Central memory CD8-positive, alpha-beta T cell (primary cell): ENCODE results near the gene TBC1D2B.

ENCODE experiments used
- ATAC-seq: fragments of 150-1000 bp; cut with Tn5 transposase; replicated peaks from 2 replicates; pipeline ENCODE4 v1.10.0; 2022; ENCODE audit warnings: mild to moderate bottlenecking, moderate FRiP score, moderate number of reproducible peaks; ENCODE audit not compliant: poor library complexity, severe bottlenecking; ENCODE audit errors: extremely low read depth
- DNase-seq, 2 donors: peaks; one replicate each; pipeline ENCODE4 v3.0.0; 2021; ENCODE audit warnings: low spot score in 2 of 2
- H3K27ac Mint-ChIP-seq: one replicate; pipeline ENCODE4 v1.8.0; 2022; ENCODE audit warnings: low read depth, mild to moderate bottlenecking, moderate library complexity, mixed read lengths
- H3K27me3 Mint-ChIP-seq: one replicate; pipeline ENCODE4 v1.8.0; 2022; ENCODE audit warnings: mixed read lengths
- H3K36me3 Mint-ChIP-seq: one replicate; pipeline ENCODE4 v1.8.0; 2022; ENCODE audit warnings: mild to moderate bottlenecking, moderate library complexity, mixed read lengths; ENCODE audit not compliant: insufficient read depth
- H3K4me1 Mint-ChIP-seq: one replicate; pipeline ENCODE4 v1.8.0; 2022; ENCODE audit warnings: mixed read lengths
- H3K4me3 Mint-ChIP-seq: one replicate; pipeline ENCODE4 v1.8.0; 2022; ENCODE audit warnings: mild to moderate bottlenecking, moderate library complexity, mixed read lengths
- H3K9me3 Mint-ChIP-seq: one replicate; pipeline ENCODE4 v1.8.0; 2022; ENCODE audit warnings: mixed read lengths

TBC1D2B gene

GRCh38 chr15:78077053-78077870, at the start of gene TBC1D2B:
Gene TBC1D2B (minus strand): TSS chr15:78077711. CDS start chr15:78077652, 59 bp downstream.
- peaks cover 46% of the 10 kb centered on the region for H3K4me1 Mint-ChIP-seq
- peak; percentile 35 to 42 for DNase-seq
- H3K27ac Mint-ChIP-seq = peak within 1 kb of the TSS; percentile 98
- no peaks in the 10 kb centered on the region for H3K9me3 Mint-ChIP-seq
- no peaks in the 10 kb centered on the region for H3K27me3 Mint-ChIP-seq
- peaks cover 12% of the 10 kb centered on the region for H3K36me3 Mint-ChIP-seq
- H3K4me3 Mint-ChIP-seq = peak within 1 kb of the TSS; percentile 94
- ATAC-seq = peak; percentile 75

GRCh38 chr15:78125267-78125666, 47.8 kb upstream of the TBC1D2B start:
- H3K4me3 Mint-ChIP-seq = no peak overlapping the region
- ATAC-seq = no peak
- DNase-seq = no peak
- peaks cover 5% of the 10 kb centered on the region for H3K4me1 Mint-ChIP-seq
- no peaks in the 10 kb centered on the region for H3K27me3 Mint-ChIP-seq
- H3K27ac Mint-ChIP-seq = no peak overlapping the region
- H3K36me3 Mint-ChIP-seq = peaks cover 1% of the 10 kb centered on the region
- no peaks in the 10 kb centered on the region for H3K9me3 Mint-ChIP-seq

GRCh38 chr15:78120523-78120922, 43.0 kb upstream of the TBC1D2B start:
- Mint-ChIP-seq H3K4me3 (no peak overlapping the region), H3K36me3 (no peaks in the 10 kb centered on the region), H3K9me3 (no peaks in the 10 kb centered on the region), H3K4me1 (no peaks in the 10 kb centered on the region), H3K27ac (no peak overlapping the region), H3K27me3 (no peaks in the 10 kb centered on the region)
- DNase-seq (no peak), ATAC-seq (no peak)

DNA sequence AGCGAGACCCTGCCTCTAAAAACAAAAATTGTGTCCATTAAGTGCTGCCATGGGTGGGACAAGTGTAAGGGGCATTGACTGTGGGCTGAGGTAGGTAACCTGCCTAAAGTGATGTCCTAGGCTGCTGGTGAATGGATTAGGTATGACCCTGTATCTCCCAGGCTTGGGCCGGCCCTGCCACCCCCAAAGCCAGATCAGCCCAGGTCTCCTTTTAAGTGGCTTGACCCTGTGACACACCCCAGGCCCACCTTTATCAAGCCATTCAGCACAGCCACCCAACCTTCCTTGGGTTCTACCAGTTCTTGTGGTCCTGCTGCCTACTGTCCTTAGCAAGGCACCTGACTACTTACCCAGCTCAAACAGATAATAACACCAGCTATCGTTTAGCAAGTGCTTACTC, 35.0 kb upstream of the TBC1D2B start:
- peaks cover 3% of the 10 kb centered on the region for H3K36me3 Mint-ChIP-seq
- ATAC-seq (no peak), DNase-seq (no peak)
- H3K27ac Mint-ChIP-seq = no peak overlapping the region
- no peaks in the 10 kb centered on the region for H3K27me3 Mint-ChIP-seq
- H3K9me3 Mint-ChIP-seq = no peaks in the 10 kb centered on the region
- H3K4me1 Mint-ChIP-seq = peaks cover 18% of the 10 kb centered on the region
- H3K4me3 Mint-ChIP-seq = no peak overlapping the region

DNA sequence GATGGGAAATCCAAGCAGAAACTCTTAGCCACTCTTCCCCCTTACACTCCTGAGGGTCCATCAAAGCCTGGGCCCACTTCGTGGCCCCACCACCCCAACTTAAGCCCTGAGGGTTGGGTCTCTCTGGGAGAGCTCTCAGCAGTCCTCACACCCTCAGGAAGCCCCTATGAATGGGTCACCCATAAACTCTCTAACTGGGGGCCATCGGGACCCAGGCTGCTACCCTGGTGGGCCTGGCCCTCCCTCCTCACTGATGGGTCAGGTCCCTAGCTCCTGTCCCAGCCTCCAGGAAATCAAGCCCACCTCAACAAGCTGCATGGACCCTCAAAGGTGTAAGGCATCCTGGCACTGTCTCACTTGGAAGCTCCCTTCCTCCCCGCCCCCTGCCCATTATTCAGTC, 34.3 kb upstream of the TBC1D2B start:
- Mint-ChIP-seq H3K36me3 (peaks cover 4% of the 10 kb centered on the region), H3K4me3 (no peak overlapping the region), H3K27me3 (no peaks in the 10 kb centered on the region), H3K4me1 (peaks cover 19% of the 10 kb centered on the region), H3K27ac (no peak overlapping the region), H3K9me3 (no peaks in the 10 kb centered on the region)
- DNase-seq (no peak), ATAC-seq (no peak)

DNA sequence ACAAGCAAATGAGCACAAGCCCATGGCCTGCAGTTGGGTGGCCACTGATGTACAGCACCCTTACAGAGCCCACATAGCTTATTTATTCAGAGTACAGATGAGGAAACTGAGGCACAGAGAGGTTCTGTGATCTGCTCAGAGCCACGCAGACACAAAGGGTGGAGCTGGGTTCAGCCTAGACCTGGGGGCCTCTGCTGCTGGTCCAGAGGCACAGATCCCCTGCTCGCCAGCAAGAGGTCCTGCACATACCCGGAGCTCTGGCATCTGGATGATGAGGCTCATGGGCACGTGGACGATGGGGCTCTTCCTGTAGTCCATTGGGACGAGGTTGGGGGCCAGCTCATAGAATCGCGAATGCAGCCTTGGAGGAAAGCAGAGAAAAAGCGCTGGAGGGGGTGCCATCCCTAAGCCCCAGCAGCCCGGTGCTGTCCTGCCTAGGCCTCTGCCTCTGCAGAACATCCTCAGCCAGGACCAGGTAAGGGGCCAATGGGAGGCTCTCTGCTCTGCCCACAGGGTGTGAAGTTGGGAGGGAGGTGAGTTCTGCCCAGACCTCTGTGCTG, 33.5 kb upstream of the TBC1D2B start:
- H3K27ac Mint-ChIP-seq = peak overlapping the region; percentile 52
- H3K27me3 Mint-ChIP-seq = no peaks in the 10 kb centered on the region
- H3K9me3 Mint-ChIP-seq = no peaks in the 10 kb centered on the region
- DNase-seq (no peak), ATAC-seq (no peak)
- peaks cover 26% of the 10 kb centered on the region for H3K4me1 Mint-ChIP-seq
- peaks cover 4% of the 10 kb centered on the region for H3K36me3 Mint-ChIP-seq
- no peak overlapping the region for H3K4me3 Mint-ChIP-seq

GRCh38 chr15:78110096-78110495, 32.6 kb upstream of the TBC1D2B start:
- Mint-ChIP-seq H3K27me3 (no peaks in the 10 kb centered on the region), H3K4me1 (peaks cover 35% of the 10 kb centered on the region), H3K4me3 (no peak overlapping the region), H3K27ac (no peak overlapping the region), H3K36me3 (peaks cover 4% of the 10 kb centered on the region), H3K9me3 (no peaks in the 10 kb centered on the region)
- DNase-seq = no peak
- ATAC-seq = no peak

DNA sequence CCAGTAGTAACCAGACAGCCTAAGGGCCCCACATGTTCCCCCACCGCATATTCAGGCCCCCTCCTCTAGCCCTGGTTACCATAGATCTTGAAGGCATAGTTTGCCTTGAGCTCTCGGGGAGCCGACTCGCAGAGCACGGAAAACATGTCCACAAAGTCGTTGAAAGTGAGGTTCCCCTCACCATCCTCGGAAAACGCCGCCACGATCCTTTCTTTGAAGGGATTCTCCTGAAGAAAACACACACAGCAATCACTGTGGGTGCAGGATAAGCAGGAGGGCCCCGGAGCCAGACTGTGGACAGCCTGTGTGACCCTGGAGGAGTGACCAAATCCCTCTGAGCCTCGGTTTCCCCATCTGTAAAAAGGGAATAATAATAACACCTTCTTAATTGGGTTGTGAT, 31.6 kb upstream of the TBC1D2B start:
- Mint-ChIP-seq H3K27ac (peak overlapping the region; percentile 69), H3K27me3 (no peaks in the 10 kb centered on the region), H3K4me1 (peaks cover 44% of the 10 kb centered on the region), H3K9me3 (no peaks in the 10 kb centered on the region), H3K36me3 (peaks cover 4% of the 10 kb centered on the region), H3K4me3 (no peak overlapping the region)
- ATAC-seq (no peak), DNase-seq (no peak)

DNA sequence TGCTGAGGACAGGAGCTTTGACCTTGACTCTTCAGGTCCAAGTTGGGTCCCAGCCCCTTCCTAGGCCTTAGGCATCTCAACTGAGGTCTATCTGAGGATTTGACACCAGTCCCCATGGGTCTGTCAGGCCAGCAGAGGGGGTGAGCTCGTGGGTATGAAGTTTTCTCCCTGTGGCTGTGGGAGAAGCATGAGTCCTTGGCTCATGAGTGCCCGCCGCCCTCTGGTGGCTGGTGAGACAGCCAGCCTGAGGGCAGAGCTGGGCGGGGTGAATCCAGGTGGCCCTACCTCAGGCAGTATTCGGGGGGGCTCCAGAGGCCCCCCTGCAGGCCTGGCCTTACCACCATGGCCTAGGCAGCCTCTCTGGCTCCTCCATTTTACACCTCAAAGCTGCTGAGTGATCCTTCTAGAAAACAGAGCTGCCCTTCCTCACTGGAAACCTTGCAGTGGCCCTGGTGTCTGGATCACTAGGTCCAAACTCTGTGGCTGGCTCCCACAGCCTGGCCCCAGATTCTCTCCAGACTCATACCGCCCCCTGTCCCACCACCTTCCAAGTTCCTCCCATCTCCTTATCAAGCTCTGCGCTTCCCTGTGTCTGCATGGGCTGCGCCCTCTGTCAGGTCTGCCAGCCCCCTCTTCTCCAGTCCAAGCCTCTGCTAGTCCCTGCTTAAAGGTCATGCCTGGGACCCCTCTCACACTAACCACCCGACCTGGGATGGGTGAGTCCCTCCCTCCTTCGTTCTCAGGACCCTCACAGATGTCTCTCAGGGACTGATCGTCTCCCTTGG, 31.0 kb upstream of the TBC1D2B start:
- Mint-ChIP-seq H3K36me3 (peaks cover 9% of the 10 kb centered on the region), H3K27ac (peak overlapping the region; percentile 69), H3K4me3 (no peak overlapping the region), H3K4me1 (peaks cover 49% of the 10 kb centered on the region), H3K27me3 (no peaks in the 10 kb centered on the region), H3K9me3 (no peaks in the 10 kb centered on the region)
- DNase-seq (peak; percentile 71 to 73), ATAC-seq (peak; percentile 67)

GRCh38 chr15:78107471-78107870, 30.0 kb upstream of the TBC1D2B start:
- Mint-ChIP-seq H3K36me3 (peaks cover 9% of the 10 kb centered on the region), H3K27ac (peak overlapping the region; percentile 16), H3K4me3 (no peak overlapping the region), H3K4me1 (peaks cover 53% of the 10 kb centered on the region), H3K27me3 (no peaks in the 10 kb centered on the region), H3K9me3 (no peaks in the 10 kb centered on the region)
- DNase-seq (no peak), ATAC-seq (no peak)

- peaks cover 55% of the 10 kb centered on the region for H3K4me1 Mint-ChIP-seq
- DNase-seq = no peak
- peaks cover 6% of the 10 kb centered on the region for H3K36me3 Mint-ChIP-seq
Measured at GRCh38 chr15:78105476-78106241, 28.1 kb upstream of the TBC1D2B start.

More at GRCh38 chr15:78105476-78106241, 28.1 kb upstream of the TBC1D2B start:
- Mint-ChIP-seq H3K4me3 (peak overlapping the region; percentile 47), H3K27me3 (no peaks in the 10 kb centered on the region), H3K9me3 (no peaks in the 10 kb centered on the region), H3K27ac (peak overlapping the region; percentile 41)
- no peak for ATAC-seq
